GM15510 (cell line): ENCODE measurements around the gene BCR.

Source experiments
- POLR2A ChIP-seq: IDR thresholded peaks from 3 replicates; pipeline ENCODE4 v1.6.1; 2011; ENCODE audit warnings: borderline replicate concordance; ENCODE audit not compliant: insufficient read length; ENCODE audit errors: extremely low read depth

Gene BCR

DNA sequence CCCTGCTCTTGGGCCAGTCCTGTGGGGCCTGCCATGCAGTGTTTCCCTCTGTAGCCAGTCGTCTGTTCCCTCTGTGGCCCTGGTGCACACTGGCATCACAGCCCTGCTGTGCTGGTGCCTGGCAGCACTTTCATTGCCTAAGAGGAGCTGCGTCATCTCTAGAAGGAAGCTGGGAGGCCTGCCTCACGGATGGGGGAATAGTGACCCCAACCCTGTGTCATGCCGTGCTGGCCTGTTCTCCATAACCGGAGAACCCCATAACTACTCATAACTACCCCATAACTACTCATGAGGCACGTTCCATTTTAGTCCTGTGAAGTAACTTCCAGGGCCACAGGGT, 21.0 kb upstream of the BCR start:
- no peak for TF ChIP-seq POLR2A

DNA sequence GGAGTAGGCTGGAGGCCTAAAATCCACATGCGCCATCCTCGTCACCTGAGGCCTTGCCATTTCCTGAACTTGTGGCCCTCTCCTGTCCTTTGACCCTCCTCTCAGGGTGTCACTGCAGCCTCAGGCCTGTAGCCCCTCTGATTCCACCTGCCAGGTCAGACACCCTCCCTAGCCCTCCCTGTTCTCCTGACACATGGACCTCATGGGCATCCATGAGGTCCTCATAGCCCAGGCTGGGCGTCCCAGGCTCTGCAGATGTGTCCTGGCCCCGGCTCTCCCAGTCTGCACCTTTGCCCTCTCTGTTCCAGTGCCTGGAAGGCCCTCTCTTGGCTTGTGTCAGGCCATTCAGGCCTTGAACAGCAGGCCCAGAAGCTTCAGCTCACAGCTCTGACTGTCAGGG, 19.3 kb upstream of the BCR start:
- no peak for TF ChIP-seq POLR2A

DNA sequence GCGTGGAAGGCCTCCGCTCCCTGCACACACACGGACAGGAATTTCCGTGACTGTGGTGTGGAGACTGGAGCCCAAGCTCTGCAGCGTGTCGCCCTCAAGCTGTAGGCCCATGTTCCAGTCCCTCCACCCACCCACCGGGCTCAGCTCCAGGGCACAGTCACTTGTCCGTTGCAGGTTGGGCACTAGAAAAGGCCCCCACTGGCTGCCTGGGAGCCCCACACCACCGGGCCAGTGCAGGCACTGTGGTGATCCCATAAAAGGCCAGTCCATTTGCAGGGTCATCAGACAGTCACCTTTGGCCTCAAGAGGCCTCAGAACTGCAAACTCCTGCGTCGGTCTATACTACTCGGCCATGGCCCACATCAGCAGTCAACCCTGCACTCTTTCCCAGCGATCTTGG, 18.7 kb upstream of the BCR start:
- no peak for TF ChIP-seq POLR2A

DNA sequence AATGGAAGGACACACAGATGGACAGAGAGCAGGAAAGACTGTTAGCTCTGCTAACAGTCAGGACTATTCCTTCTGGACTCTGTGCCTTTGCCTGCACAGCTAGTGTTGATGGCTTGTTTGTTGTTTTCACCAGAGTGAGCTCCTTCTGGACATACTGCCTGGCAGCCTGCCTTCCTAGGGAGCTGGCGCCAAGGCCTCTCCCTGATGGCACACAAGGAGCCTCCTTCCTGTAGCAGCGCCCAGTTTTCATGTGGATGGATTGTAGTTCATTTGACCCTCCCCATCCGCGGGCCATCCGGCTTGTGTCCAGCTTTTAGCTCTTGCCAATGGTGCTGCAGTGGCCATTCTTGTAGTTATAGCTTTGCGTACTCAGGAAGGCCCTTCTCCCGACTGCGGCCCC, 16.6 kb upstream of the BCR start:
- TF ChIP-seq POLR2A, result no peak

DNA sequence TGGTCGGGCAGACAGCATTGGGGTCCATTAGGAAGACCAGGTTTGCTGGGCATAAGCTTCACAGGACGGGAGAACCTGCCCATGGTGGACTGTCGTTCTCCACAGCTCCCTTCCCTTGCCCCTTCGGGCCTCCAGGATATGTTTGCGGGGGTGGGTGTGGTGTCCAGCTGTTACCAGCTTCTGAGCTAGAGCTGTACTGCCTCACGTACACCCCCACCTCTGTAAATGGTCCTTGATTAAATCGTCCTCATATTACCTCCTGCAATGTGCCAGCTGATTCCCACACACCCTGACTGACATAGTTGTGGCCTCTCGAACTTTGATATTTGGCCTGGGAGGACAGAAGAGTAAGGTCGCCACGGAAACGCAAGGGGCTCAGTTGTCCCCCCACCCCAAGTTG, 16.2 kb upstream of the BCR start:
- TF ChIP-seq POLR2A, result no peak

DNA sequence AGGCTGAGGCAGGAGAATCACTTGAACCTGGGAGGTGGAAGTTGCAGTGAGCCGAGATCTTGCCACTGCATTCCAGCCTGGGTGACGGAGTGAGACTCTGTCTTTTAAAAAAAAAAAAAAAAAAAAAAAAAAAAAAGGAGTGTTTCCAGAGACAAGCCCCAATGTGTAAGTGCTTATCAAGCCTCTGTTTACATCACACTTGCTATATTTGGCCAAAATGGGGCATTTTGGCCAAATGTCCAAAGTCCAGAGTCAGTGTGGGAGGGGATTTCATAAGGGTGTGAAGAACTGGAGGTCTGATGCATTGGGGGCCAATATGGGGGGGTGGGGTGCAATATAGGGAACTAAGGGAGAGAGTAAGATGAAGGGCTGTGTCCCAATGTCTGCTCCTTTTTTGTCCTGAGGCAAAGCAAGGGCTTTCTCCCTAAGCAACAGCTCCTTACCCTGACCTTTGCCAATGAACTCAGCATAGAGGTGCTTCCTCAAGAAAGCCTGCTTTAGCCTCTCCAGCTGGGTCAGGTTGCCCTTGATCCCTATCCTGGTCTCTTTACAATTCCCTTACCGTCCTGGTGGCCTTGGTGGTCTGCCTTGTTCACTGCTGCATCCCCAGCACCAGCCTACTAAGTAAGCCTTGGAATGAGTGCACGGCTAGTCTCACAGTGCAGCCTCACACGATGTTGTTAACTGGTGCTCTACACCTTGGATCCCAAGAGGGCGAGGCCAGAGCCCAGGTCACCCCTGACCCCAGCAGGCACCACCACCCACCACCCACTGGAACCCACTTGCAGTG, 14.1 kb upstream of the BCR start:
- TF ChIP-seq POLR2A, result no peak

DNA sequence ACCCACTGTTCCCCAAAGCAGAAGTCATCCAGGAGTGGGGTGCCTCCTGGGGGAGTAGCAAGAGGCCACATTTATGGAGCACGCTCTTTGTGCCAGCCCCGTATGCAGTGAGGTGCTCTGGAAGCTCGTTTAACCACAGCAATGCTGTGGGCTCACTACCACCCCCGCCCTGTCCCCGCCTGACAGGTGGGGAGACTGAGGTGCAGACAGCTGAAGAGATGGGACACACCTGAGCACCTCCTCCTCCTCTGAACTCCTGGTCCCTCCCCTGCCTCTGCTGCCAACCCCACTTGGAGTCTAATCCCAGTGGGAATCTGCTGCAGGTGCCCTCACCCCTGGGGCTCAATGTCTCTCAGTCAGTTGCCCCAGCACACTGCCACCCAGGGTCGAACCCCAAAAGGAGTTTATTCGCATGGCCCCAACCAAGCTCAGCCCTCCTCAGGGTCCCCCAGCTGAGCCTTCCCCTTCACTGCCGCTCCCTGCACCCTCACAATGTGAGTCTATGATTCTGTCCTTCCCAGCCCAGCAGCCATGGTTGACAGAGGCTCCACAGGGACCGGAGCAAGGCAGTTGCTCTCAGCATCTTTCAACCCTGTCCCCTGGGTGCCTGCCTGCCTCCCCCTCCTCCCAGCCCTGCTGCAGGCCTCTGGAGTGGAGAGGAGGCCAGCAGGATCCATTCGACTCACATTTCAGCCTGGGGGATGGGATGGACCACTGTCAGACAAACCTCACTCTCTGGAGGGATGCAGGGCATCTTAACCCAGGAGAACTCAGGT, 13.3 kb upstream of the BCR start:
- TF ChIP-seq POLR2A, result no peak

DNA sequence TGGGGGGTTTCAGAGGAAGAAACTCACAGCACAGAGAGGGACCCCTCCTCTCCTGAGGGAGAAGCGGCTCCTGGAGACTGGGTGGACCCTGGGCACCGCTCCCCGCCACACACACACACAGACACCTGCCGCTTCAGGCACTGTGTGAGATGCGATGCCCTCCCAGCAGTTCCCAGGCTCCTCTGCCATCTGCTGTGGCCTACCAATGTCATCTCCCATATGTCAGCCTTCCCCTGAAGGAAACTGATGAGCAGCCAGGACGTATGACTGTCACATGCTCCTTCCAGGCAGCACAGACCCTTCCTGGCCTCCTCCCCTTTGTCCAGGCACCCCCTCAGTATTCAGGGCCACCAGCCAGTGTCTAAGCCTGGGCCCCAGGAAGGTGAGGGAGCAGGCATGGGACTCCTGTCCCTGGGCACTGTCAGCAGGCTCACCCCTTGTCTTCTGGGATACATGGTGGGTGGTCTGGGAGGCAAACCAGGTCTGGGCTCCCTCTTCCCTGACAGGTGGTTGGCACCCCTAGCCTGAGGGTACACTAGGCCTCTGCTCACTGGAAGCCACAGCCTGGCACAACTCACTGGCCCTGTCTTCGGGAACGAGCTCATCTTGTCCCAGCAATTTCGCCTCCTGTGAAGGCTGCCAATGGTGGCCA, 11.8 kb upstream of the BCR start:
- TF ChIP-seq POLR2A, result no peak

DNA sequence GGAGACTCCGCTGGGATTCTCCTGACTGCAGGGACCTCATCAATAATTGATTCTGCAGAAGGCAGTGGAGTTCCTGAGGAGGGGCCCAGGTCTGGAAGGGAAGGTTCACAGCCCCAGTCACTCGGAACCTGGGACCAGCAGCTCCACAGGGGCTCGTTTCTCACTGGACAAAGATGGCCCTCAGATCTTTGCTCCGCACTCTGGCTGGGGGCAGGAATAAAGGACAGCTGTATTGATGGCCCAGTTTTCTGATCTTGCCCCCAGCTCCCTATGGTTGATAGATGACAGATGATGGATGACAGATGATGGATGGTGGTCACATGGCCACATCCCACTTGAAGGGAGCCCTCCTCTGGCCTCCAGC, 11.3 kb upstream of the BCR start:
- TF ChIP-seq POLR2A, result no peak

DNA sequence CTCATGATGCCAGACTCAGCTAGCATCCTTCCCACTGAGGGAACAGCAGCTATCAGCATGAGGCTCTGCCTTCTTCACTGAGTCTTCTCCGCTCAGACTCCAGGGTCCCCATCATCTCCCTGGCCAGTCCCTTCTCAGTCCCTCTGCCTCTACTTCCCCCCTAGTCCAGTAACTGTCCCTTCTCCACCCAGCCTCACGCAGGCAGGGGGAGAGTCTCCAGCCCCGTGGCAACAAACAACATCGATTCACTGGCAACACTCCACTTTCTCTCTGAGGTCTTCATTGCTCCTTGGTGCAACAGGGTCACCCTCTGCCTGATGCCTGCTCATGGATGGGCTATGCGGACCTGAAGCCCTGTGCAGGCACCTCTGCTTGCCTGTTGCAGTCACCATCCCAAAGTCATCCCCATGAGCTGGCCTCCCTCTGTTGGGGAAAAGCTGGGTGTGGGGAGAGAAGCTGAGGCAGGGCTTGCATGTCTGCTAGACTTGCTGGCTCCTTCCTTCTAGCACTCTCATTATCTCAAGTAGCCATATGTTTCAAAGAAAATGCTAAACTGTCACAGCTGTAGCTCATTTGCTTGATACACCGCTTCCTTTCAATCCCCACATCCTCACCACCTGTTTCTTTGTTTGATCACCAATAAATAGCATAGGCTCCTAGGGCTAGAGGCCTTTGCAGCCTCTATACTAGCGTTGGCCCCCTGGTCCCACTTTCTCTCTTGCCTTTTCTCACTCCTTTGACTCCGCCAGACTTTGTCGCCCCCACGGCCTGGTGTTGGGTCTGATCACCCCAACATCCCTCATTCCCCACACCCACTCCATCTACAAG, 4.3 kb upstream of the BCR start:
- TF ChIP-seq POLR2A, result no peak

DNA sequence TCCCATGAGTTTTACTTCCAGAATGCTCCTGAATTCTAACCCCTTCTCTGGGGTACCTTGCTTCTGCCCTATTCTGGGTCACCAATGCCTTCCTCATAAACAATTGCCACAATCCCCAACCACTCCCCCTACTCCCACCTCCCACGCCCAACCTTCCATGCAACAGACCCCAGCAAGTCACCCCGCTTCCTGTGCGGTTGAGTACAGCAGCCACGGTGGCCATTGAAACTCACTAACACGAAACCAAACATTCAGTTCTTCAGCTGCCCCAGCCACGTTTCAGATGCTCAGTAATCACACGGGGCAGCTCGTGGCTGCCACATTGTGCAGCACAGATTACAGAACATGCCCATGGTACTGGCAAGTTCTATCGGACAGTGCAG, 3.7 kb upstream of the BCR start:
- no peak for TF ChIP-seq POLR2A

DNA sequence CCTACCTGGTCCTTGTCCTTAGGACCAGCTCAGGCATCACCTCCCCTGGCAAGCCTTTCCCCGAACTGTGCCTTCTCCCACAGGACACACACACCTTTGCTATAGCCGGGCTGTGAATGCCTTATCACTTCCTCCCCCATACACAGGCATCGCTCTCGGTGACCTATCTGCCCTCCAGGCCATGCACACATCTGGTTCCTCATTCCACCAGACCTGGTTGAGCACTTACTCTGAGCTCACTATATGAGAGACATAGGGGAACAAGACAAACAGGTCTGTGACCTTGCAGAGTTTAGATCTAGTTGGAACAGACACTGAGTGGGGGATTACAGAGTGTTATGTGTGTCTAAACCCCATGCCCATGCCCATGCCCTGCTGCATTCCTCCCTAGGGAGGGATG, 3.1 kb upstream of the BCR start:
- TF ChIP-seq POLR2A, result no peak

DNA sequence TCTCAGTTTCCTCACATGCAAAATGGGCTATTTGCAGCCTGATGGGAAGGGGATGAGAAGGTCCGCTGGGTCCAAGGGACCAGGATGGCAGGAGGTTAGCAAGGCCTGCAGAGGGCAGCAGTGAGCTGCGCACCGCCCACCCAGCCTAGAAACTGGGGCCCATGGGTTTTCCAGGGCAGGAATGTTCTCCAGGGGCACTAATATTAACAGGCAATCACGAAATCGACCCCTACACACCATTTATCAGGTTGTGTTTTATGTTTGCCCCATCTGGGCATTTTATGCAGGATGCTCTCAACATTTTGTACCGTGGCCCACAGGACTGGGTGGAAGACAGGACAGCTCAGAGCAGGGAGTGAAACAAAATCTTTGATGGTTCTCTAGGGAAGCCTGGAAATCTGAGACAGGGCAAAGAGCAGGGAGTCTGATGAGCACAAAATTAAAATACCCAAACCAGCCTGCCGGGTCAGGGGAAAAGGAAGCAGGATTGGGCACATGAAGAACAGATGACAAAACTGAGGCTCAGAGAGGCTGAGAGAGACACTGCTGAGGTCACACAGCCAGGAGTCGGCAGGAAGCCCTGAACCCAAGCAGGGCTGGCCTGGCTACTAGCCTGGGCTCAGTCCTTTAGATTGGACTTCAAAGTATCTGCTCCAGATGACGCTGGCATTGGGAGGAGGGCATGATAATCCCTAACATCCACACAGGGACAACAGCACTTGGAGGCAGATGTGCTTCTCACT, 1.6 kb upstream of the BCR start:
- no peak for TF ChIP-seq POLR2A
